ENCODE measurements around the gene PADI2. TPM values are rescaled to one million over a fixed set of nuclear protein-coding genes. Genes with fewer than 3 reads are reported as not detected.

The PADI2 gene
- polyA plus RNA-seq, 1 donor: 147 TPM

- DNase-seq: no peak
These were observed 20.4 kb upstream of the PADI2 start for GRCh38 chr1:17139637-17140036.

GRCh38 chr1:17137441-17137840, 18.2 kb upstream of the PADI2 start:
- DNase-seq: no peak

DNA sequence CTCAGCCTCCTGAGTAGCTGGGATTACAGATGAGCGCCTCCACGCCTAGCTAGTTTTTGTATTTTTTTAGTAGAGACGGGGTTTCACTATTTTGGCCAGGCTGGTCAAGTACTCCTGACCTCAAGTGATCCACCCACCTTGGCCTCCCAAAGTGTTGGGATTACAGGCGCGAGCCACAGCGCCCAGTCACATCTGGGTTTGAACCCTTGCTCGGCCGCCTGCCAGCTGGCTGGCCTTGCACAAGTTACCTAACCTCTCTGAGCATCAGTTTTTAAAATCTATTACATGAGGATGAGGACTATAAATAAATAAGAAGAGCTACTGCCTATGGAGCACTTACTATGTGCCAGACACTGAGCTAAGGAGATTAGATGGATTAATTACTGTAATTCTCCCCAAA, 17.7 kb upstream of the PADI2 start:
- DNase-seq: no peak

- DNase-seq: no peak
These were observed 16.9 kb upstream of the PADI2 start for GRCh38 chr1:17136145-17136544.

- DNase-seq: no peak
These were observed 16.3 kb upstream of the PADI2 start for GRCh38 chr1:17135530-17135929.

GRCh38 chr1:17134724-17135123, 15.5 kb upstream of the PADI2 start:
- DNase-seq: no peak

- no peak for DNase-seq
These were observed 14.8 kb upstream of the PADI2 start for GRCh38 chr1:17134034-17134433.

DNA sequence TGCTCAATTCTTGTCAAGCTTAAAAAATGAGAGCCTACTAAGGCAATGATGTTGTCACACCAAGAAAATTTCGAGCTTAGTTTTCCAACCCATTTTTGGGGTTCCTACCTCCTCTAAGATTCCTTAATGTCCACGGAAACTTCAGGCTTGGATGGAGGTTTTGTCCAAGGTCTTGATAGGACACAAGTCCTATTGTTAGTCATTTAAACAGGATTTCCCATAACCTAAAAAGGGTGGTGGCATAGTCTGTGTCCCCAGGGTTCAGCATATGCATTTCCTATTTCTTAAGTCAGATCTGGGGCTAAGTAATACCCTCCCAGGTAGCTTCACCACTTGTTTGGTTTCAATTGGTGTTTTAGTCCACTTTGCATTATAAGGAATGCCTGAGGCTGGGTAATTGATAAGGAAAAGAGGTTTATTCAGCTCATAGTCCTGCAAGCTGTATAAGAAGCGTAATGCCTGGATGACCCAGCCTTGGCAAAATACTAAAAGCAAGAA, 10.9 kb upstream of the PADI2 start:
- no peak for DNase-seq

- DNase-seq: no peak
These were observed 9.1 kb upstream of the PADI2 start for GRCh38 chr1:17128361-17128760.

GRCh38 chr1:17125756-17126237, 6.5 kb upstream of the PADI2 start:
- peak; percentile 85 for DNase-seq

DNA sequence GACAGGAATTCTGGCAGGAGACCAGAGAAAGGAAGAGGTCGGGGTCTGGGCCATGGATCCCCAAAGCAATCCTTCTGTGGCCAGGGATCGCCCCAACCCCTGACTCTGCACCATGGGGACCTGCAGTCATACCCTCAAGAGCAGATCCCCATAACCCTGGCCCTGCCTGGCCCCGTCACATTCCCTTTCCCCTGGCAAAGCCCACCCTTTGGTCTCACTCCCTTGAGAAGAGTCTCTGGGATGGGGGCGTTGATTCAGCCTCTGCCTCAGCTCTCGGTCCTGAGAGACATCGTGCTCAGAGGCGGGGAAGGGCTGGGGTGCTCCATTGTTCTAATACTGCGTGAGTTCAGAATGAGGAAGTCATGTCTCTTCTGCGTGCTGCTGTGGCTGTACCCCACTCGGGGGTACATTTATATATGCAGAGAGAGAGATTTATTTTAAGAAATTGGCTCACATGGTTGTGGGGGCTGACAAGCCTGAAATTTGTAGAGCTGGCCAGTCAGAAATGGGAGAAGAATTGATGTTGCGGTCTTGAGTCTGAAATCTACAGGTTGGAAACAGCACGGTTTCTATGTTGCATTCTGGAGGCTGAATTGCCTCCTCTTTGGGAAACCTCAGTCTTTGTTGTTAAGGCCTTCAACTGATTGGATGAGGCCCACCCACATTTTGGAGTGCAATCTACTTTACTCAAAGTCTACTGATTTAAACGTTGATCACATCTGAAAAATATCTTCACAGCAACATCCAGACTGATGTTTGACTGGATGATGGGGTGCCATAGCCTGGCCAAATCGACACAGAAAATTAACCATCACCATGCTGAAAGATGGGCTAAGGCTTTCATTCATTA, 4.2 kb upstream of the PADI2 start:
- no peak for DNase-seq

DNA sequence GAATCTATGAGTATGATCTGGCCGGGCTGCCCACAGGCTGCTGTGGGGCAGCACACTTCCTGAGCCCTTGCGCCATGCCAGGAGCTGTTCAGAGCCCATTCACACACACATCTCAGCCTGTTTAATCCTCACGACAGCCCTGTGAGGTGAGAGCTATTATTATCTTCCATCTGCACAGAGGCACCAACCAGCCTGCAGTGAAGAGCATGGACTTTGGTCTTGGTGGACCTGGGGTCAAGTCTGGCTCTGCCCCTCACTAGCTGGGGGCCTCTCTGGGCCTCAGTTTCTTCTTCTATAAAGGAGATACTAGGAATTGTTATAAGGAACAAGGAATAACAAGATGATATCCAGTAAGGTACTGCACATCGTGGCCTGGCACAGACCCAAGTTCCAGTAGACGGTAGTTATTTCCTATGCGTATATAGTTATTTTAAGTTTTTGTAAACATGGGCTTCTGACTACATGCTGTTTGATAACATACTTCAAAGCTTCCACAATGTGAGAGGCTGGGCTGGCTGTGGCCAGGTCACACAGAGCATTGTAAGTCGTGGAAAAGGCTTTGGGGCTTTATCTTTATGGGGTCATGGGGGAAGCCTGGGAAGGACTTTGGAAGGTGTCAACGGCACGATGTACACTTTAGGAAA, 3.4 kb upstream of the PADI2 start:
- no peak for DNase-seq

- no peak for DNase-seq
These were observed 2.6 kb upstream of the PADI2 start for GRCh38 chr1:17121881-17122280.

- DNase-seq: no peak
These were observed 1.9 kb upstream of the PADI2 start for GRCh38 chr1:17120962-17121837.

GRCh38 chr1:17120481-17120877, 1.2 kb upstream of the PADI2 start:
- DNase-seq: no peak

GRCh38 chr1:17119773-17120480, 676 bp upstream of the PADI2 start:
- DNase-seq: no peak

DNA sequence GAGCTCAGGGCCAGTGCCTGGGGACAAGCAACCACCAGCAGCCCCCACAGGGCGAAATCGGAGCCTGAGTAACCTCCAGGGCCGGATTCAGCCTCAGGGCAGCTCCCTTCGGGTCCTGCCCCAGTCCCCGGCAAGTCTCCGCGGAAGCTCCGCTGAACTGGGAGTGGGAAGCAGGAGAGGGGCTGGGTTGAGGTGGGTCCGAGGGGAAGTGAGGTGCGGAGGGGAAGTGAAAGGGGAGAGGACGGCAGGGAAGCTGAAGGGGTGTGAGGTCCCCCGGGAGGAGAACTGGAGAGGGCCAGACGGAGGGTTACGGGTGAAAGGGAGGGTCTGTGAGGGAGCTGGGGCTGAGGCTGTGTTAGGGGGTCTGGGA, 560 bp downstream of the PADI2 start:
- DNase-seq: no peak

DNA sequence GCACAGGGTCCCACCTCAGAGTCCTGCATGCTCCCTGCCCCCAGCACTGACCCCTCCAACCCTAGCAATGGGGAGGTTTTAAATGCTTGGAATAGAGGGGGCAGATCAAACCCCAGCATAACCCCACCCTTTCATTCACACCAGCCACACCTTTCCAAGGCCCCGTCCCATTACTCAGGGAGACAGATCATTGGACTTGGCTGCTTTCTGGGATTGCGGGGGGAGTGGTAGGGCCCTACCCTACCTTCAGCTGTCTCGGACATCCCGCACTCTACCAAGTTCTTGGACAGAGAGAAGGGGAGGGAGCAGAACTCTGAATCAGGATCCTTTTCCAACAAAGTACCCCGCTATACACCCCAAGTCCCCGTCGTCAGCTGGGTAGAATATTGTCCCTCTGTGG, 983 bp downstream of the PADI2 start:
- DNase-seq: no peak

GRCh38 chr1:17117451-17118265, 1.6 kb downstream of the PADI2 start:
- DNase-seq: no peak

DNA sequence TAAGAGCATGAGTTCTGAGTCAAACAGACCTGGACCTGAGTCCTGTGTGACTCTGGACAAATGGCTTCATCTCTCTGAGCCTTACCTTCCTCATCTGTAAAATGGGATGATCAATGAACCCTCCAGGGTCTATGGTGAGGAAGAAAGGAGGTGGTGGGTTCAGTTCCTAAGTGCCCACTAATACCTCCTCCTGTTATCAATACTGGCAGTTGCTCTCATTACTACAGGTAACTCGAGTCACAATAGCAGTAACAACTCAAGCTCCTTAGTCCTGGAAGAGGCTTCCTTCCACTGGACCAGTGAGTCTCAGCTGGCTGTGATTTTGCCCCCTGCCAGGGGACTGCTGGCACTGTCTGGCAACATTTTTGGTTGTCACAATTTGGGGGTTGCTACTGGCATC, 2.6 kb downstream of the PADI2 start:
- no peak for DNase-seq

- DNase-seq: no peak
These were observed 5.3 kb downstream of the PADI2 start for GRCh38 chr1:17113963-17114362.
